Kidney epithelial cell (primary cell): Measurements from ENCODE around the gene KIF26B. TPM values are rescaled to one million over a fixed set of nuclear protein-coding genes. Genes with fewer than 3 reads are reported as not detected.

Experiments used
- DNase-seq: peaks from one replicate; pipeline ENCODE4 v3.0.0-alpha.2; 2010; ENCODE audit warnings: low read depth
- H3K27me3 ChIP-seq: 2 replicates; pipeline ENCODE4 v1.6.0; 2011; ENCODE audit warnings: low read length; ENCODE audit not compliant: control insufficient read depth, insufficient read depth
- H3K36me3 ChIP-seq: 2 replicates; pipeline ENCODE4 v1.5.1; 2011; ENCODE audit warnings: low read length; ENCODE audit not compliant: control insufficient read depth, insufficient read depth
- H3K4me3 ChIP-seq: 2 replicates; pipeline ENCODE4 v1.5.1; 2011; ENCODE audit warnings: low read depth, mild to moderate bottlenecking, control low read depth, low read length
- total RNA-seq: library from RNA; depleted of rRNA; stranded (reverse); fragments of >200 nt; gene quantifications from 2 replicates; pipeline ENCODE4 v1.2.3, GENCODE V29; 2015
- TF ChIP-seq, protein P1 (sequence below): IDR thresholded peaks from 2 replicates; pipeline ENCODE4 v1.5.1; 2011; ENCODE audit warnings: mild to moderate bottlenecking, moderate library complexity, low read length, control low read depth, inconsistent platforms; ENCODE audit not compliant: insufficient read depth, poor library complexity, severe bottlenecking

KIF26B gene
- total RNA-seq, 1 donor from 2014 or later = 14.6 TPM

DNA sequence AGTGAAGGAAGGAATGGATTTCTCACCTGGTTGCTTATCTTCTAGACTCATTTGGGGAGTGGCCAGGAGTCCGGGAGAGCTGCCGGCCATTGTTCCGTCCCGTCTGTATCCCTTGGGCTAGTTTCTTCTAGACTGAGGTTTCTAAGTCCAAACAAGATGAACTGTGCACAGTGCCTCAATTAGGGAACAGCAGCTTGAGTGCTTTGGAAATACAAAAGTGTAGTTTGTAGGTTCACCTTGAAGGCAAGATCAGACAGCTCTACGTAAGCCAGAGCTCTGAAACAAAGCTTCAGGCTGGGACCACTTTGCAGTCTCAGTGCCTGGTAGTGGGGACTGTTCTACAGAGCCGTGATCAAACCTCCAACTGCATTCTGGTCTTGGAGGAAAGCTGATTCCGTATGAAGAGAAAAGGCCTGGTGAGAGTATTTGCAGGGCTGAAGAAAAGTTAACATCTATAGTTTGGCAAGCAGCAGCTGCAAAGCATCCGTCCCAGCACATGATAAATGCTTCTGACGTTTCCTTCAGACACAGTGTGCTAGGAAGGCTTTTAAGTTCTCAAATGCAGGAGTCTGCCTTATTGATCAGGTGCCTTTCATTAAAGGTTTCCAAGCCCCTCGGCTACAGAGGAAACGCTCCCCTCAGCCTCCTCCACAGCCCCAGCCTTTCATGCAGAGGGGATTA is 432.8 kb downstream of the KIF26B start:
- Histone ChIP-seq H3K4me3 (no peak overlapping the region), H3K27me3 (no peaks in the 10 kb centered on the region), H3K36me3 (no peaks in the 10 kb centered on the region)
- DNase-seq = no peak
- TF ChIP-seq, protein P1, sequence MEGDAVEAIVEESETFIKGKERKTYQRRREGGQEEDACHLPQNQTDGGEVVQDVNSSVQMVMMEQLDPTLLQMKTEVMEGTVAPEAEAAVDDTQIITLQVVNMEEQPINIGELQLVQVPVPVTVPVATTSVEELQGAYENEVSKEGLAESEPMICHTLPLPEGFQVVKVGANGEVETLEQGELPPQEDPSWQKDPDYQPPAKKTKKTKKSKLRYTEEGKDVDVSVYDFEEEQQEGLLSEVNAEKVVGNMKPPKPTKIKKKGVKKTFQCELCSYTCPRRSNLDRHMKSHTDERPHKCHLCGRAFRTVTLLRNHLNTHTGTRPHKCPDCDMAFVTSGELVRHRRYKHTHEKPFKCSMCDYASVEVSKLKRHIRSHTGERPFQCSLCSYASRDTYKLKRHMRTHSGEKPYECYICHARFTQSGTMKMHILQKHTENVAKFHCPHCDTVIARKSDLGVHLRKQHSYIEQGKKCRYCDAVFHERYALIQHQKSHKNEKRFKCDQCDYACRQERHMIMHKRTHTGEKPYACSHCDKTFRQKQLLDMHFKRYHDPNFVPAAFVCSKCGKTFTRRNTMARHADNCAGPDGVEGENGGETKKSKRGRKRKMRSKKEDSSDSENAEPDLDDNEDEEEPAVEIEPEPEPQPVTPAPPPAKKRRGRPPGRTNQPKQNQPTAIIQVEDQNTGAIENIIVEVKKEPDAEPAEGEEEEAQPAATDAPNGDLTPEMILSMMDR = no peak

DNA sequence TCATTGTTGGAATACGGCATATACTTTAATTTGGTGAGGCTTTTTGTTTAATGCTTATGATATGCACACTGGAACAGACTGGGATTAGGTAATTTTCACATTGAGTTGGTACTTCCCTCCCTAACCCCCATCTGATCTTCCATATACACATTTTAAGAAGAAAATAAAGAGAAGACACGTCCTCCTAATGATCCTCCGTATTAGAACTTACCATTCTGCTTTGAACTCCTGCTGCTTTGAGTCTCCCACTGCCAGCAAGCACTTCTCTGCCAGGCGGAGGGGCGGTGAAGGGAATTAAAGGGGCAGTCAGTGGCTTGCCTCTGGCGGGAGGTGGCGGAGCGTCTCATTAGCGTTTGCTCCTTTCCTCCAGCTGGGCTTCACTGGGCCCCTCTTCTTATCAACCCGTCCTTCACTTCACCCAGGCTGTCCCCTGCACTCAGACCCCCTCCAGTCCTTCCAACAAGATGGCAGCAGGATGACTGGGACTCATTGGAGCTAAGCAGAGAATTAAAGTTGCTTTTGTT is 433.4 kb downstream of the KIF26B start:
- H3K27me3 ChIP-seq = no peaks in the 10 kb centered on the region
- no peak for DNase-seq
- no peaks in the 10 kb centered on the region for H3K36me3 ChIP-seq
- TF ChIP-seq, protein P1 = no peak
- no peak overlapping the region for H3K4me3 ChIP-seq

DNA sequence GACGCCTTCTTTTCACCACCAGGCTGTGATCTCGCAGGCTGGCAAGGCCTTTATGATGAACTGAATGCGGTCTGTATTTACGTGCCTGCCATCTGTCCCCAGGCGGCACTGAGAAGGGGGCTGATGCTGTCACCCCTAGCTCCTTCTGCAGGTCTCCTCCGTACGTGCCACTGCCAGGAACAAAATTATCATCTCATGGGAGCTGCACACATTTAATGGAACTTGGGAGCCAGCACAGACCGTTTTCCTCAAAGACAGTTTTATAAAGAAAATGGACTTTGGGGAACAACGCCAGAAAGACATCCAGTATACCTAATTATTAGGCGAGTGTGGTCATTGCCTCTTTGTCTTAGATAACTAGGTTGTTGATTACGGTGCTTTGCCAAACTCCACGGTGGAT is 434.5 kb downstream of the KIF26B start:
- H3K27me3 ChIP-seq = no peaks in the 10 kb centered on the region
- TF ChIP-seq, protein P1 = no peak
- DNase-seq = no peak
- H3K4me3 ChIP-seq = no peak overlapping the region
- no peaks in the 10 kb centered on the region for H3K36me3 ChIP-seq

DNA sequence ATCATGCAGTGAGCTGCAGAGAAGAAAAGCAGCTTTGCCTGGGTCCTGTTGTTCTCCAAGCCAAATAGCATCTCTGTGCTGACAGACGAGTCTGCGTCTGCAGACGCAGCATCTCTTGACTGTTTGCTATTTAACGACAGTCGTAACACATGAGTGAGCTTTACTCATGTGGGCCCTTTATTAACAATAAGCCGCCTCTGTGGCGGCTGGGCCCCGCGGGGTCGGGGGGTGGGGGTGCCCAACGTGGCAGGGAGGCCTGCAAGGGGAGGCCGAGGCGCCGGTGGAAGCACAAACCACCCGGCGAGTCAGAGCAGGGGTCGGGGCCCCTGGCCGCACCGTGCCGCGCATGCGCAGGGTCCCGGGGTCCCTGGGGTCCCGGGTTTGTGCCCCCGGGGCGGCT is 435.1 kb downstream of the KIF26B start:
- TF ChIP-seq, protein P1 = no peak
- DNase-seq = no peak
- no peaks in the 10 kb centered on the region for H3K36me3 ChIP-seq
- no peaks in the 10 kb centered on the region for H3K27me3 ChIP-seq
- no peak overlapping the region for H3K4me3 ChIP-seq

DNA sequence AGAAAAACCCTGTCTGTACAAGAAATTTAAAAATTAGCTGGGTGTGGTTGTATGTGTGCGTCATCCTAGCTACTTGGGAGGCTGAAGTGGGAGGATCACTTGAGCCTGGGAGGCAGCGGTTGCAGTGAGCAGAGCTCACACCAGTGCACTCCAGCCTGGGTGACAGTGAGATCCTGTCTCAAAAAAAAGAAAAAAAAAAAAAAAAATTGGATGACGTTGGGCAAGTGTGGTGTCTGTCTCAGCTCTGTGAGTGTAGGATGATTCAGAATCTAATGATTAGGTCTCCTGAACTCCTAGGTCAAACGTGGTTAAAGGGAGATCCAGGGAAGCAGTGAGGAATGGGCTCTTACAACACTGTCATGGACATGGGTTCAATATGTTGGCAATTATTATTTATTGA is 435.9 kb downstream of the KIF26B start:
- DNase-seq = no peak
- Histone ChIP-seq H3K36me3 (no peaks in the 10 kb centered on the region), H3K4me3 (no peak overlapping the region), H3K27me3 (no peaks in the 10 kb centered on the region)
- TF ChIP-seq, protein P1 = no peak
